Choroid plexus epithelial cell (primary cell): ENCODE data around the gene SPATS2.
"Not testable (repeated sequence)": the region's sequence is repeated elsewhere in the genome, so short reads cannot be mapped to it uniquely, and the experiment has no call there.

Experiments
- DNase-seq: peaks from one replicate; pipeline ENCODE4 v3.0.0-alpha.2; 2010; ENCODE audit warnings: low read depth
- H3K4me3 ChIP-seq: 2 replicates; pipeline ENCODE4 v1.5.1; 2011; ENCODE audit warnings: low read depth, mild to moderate bottlenecking, control low read depth, low read length, moderate library complexity
- CTCF ChIP-seq: conservative IDR thresholded peaks from 2 replicates; pipeline ENCODE4 v1.5.1; 2011; ENCODE audit warnings: low read depth, mild to moderate bottlenecking, control low read depth, inconsistent platforms, low read length, moderate library complexity

SPATS2 gene

GRCh38 chr12:49417558-49417957, 50.3 kb downstream of the SPATS2 start:
- H3K4me3 ChIP-seq, result no peak overlapping the region
- DNase-seq, result no peak
- no peak for TF ChIP-seq CTCF

GRCh38 chr12:49420556-49420955, 53.3 kb downstream of the SPATS2 start:
- no peak overlapping the region for H3K4me3 ChIP-seq
- no peak for DNase-seq
- TF ChIP-seq CTCF, result no peak

GRCh38 chr12:49422114-49422513, 54.9 kb downstream of the SPATS2 start:
- no peak for DNase-seq
- H3K4me3 ChIP-seq, result no peak overlapping the region
- TF ChIP-seq CTCF, result no peak

GRCh38 chr12:49428793-49429192, 61.5 kb downstream of the SPATS2 start:
- H3K4me3 ChIP-seq, result no peak overlapping the region
- TF ChIP-seq CTCF, result no peak
- peak; percentile 85 for DNase-seq

- no peak for TF ChIP-seq CTCF
- H3K4me3 ChIP-seq, result no peak overlapping the region
- DNase-seq, result no peak
Observed at GRCh38 chr12:49432616-49433015, 65.4 kb downstream of the SPATS2 start.

GRCh38 chr12:49436799-49437198, 69.5 kb downstream of the SPATS2 start:
- H3K4me3 ChIP-seq, DNase-seq: not testable (repeated sequence)

- no peak for DNase-seq
- no peak overlapping the region for H3K4me3 ChIP-seq
- no peak for TF ChIP-seq CTCF
Observed at GRCh38 chr12:49439042-49439441, 71.8 kb downstream of the SPATS2 start.

GRCh38 chr12:49440035-49440434, 72.8 kb downstream of the SPATS2 start:
- DNase-seq, result no peak
- no peak for TF ChIP-seq CTCF
- H3K4me3 ChIP-seq, result no peak overlapping the region
